IMR-90 (cell line): ENCODE results near the gene PEX26. TPM values are rescaled to one million over a fixed set of nuclear protein-coding genes. Genes with fewer than 3 reads are reported as not detected.

ENCODE experiments used
- ATAC-seq: fragments of 200-7000 bp; cut with Tn5 transposase; 2 replicates; pipeline ENCODE4 v1.9.1; 2020; ENCODE audit warnings: low read depth, mild to moderate bottlenecking, moderate library complexity
- BruUV-seq: library from RNA; stranded (reverse); fragments of 400-500 nt; replicated peaks from 2 replicates; lab custom pipeline; 2021; lab: Mats Ljungman, UMichigan
- CTCF ChIA-PET: fragments of 300-600 bp; formaldehyde crosslinking; extraction: SDS; loops from one replicate; lab custom pipeline; 2021; ENCODE audit warnings: antibody characterized with exemption; lab: Yijun Ruan, JAX
- POLR2A ChIA-PET: fragments of 300-600 bp; sonication (Branson Sonifier 250); formaldehyde crosslinking; loops from one replicate; lab custom pipeline; 2022; ENCODE audit warnings: antibody characterized with exemption; ENCODE audit not compliant: unreplicated experiment; lab: Charles Lee
- DNase-seq: peaks from one replicate; pipeline ENCODE4 v3.0.0; 2013
- H2AFZ ChIP-seq: replicated peaks from 2 replicates; pipeline ENCODE3; 2013; ENCODE audit warnings: low read length, mild to moderate bottlenecking; ENCODE audit not compliant: poor library complexity
- H2AK5ac ChIP-seq: 2 replicates; pipeline ENCODE4 v1.6.1; 2013; ENCODE audit warnings: low read depth, low read length, inconsistent platforms
- H2AK9ac ChIP-seq: replicated peaks from 2 replicates; pipeline ENCODE3; 2013; ENCODE audit warnings: mild to moderate bottlenecking, low read depth, low read length, moderate library complexity; ENCODE audit not compliant: poor library complexity
- H2BK120ac ChIP-seq: 2 replicates; pipeline ENCODE4 v1.6.1; 2013; ENCODE audit warnings: low read depth, low read length, inconsistent platforms
- H2BK15ac ChIP-seq: 3 replicates; pipeline ENCODE4 v1.6.1; 2013; ENCODE audit warnings: low read depth, low read length, inconsistent platforms
- H2BK20ac ChIP-seq: 2 replicates; pipeline ENCODE4 v1.6.1; 2013; ENCODE audit warnings: low read depth, mild to moderate bottlenecking, inconsistent platforms, low read length, moderate library complexity
- H2BK5ac ChIP-seq: 2 replicates; pipeline ENCODE4 v1.6.1; 2013; ENCODE audit warnings: mild to moderate bottlenecking, low read depth, low read length, inconsistent platforms; ENCODE audit not compliant: poor library complexity, severe bottlenecking
- H3K14ac ChIP-seq: replicated peaks from 2 replicates; pipeline ENCODE4 v1.6.1; 2013; ENCODE audit warnings: low read depth, low read length, inconsistent platforms
- H3K18ac ChIP-seq: 2 replicates; pipeline ENCODE4 v1.6.1; 2013; ENCODE audit warnings: low read depth, low read length, control low read depth
- H3K23ac ChIP-seq: 2 replicates; pipeline ENCODE4 v1.6.1; 2013; ENCODE audit warnings: low read depth, low read length, inconsistent platforms
- H3K27ac ChIP-seq: 2 replicates; pipeline ENCODE4 v1.5.1; 2013; ENCODE audit warnings: mild to moderate bottlenecking, control low read depth, low read length; ENCODE audit not compliant: insufficient read depth
- H3K27me3 ChIP-seq: 2 replicates; pipeline ENCODE4 v1.6.1; 2013; ENCODE audit warnings: low read length; ENCODE audit not compliant: control insufficient read depth, insufficient read depth
- H3K36me3 ChIP-seq: 2 replicates; pipeline ENCODE4 v1.6.1; 2013; ENCODE audit warnings: low read length, mixed read lengths; ENCODE audit not compliant: control insufficient read depth, insufficient read depth
- H3K4ac ChIP-seq: 2 replicates; pipeline ENCODE4 v1.6.1; 2013; ENCODE audit warnings: low read depth, low read length, inconsistent platforms
- H3K4me1 ChIP-seq: 2 replicates; pipeline ENCODE4 v1.6.1; 2013; ENCODE audit warnings: low read length, mixed read lengths; ENCODE audit not compliant: control insufficient read depth, insufficient read depth
- H3K4me2 ChIP-seq: 2 replicates; pipeline ENCODE4 v1.6.1; 2013; ENCODE audit warnings: low read depth, mild to moderate bottlenecking, control low read depth, low read length, moderate library complexity
- H3K4me3 ChIP-seq: 2 replicates; pipeline ENCODE4 v1.5.1; 2013; ENCODE audit warnings: low read depth, mild to moderate bottlenecking, control low read depth, low read length, moderate library complexity; ENCODE audit not compliant: insufficient read depth
- H3K56ac ChIP-seq: 2 replicates; pipeline ENCODE4 v1.6.1; 2013; ENCODE audit warnings: low read length, inconsistent platforms; ENCODE audit not compliant: insufficient read depth; ENCODE audit errors: extremely low read depth
- H3K79me1 ChIP-seq, 2 experiments: 2 replicates each; pipeline ENCODE4 v1.6.1; 2013; ENCODE audit warnings: low read length in 2 of 2, inconsistent platforms in 1 of 2, low read depth in 1 of 2
- H3K9ac ChIP-seq: 2 replicates; pipeline ENCODE4 v1.6.1; 2013; ENCODE audit warnings: low read depth, low read length, control low read depth
- H3K9me1 ChIP-seq: 2 replicates; pipeline ENCODE4 v1.6.1; 2013; ENCODE audit warnings: low read length, inconsistent platforms; ENCODE audit not compliant: insufficient read depth
- H3K9me3 ChIP-seq: 2 replicates; pipeline ENCODE4 v1.6.1; 2013; ENCODE audit warnings: low read length; ENCODE audit not compliant: control insufficient read depth, insufficient read depth
- H4K20me1 ChIP-seq: 2 replicates; pipeline ENCODE4 v1.6.1; 2013; ENCODE audit warnings: low read length, inconsistent platforms; ENCODE audit not compliant: insufficient read depth
- H4K5ac ChIP-seq: 2 replicates; pipeline ENCODE4 v1.6.1; 2013; ENCODE audit warnings: mild to moderate bottlenecking, low read depth, low read length, control low read depth
- H4K8ac ChIP-seq, 2 experiments: 2 replicates each; pipeline ENCODE4 v1.6.1; 2013; ENCODE audit warnings: low read depth in 2 of 2, low read length in 2 of 2, control low read depth in 1 of 2, inconsistent platforms in 1 of 2
- H4K91ac ChIP-seq: 2 replicates; pipeline ENCODE4 v1.6.1; 2013; ENCODE audit warnings: low read depth, low read length, inconsistent platforms; ENCODE audit not compliant: insufficient read depth
- BHLHE40 ChIP-seq: fragments of 150-350 bp; IDR thresholded peaks from 2 replicates; pipeline ENCODE4 v1.6.1; 2016; ENCODE audit warnings: mild to moderate bottlenecking, low read depth, low read length
- CEBPB ChIP-seq: IDR thresholded peaks from 2 replicates; pipeline ENCODE4 v1.6.1; 2012; ENCODE audit warnings: low read depth, low read length, improper control_type of control experiment
- CHD1 ChIP-seq: IDR thresholded peaks from 2 replicates; pipeline ENCODE4 v1.6.1; 2012; ENCODE audit warnings: low read depth, low read length, improper control_type of control experiment
- FOS ChIP-seq: fragments of 150-350 bp; IDR thresholded peaks from 2 replicates; pipeline ENCODE4 v1.6.1; 2016; ENCODE audit warnings: low read depth, low read length
- MAFK ChIP-seq: IDR thresholded peaks from 2 replicates; pipeline ENCODE4 v1.6.1; 2012; ENCODE audit warnings: low read depth, low read length, improper control_type of control experiment
- MAZ ChIP-seq: IDR thresholded peaks from 2 replicates; pipeline ENCODE4 v1.6.1; 2012; ENCODE audit warnings: low read depth, mild to moderate bottlenecking, low read length, improper control_type of control experiment, moderate library complexity, borderline replicate concordance
- MXI1 ChIP-seq: IDR thresholded peaks from 2 replicates; pipeline ENCODE4 v1.6.1; 2012; ENCODE audit warnings: low read depth, mild to moderate bottlenecking, low read length, moderate library complexity, borderline replicate concordance
- NFE2L2 ChIP-seq: fragments of 150-350 bp; IDR thresholded peaks from 2 replicates; pipeline ENCODE4 v1.6.1; 2016; ENCODE audit warnings: low read depth, mild to moderate bottlenecking, low read length
- POLR2A ChIP-seq: IDR thresholded peaks from 2 replicates; pipeline ENCODE4 v1.6.1; 2012; ENCODE audit warnings: mild to moderate bottlenecking, low read depth, low read length
- RAD21 ChIP-seq: IDR thresholded peaks from 2 replicates; pipeline ENCODE4 v1.6.1; 2012; ENCODE audit warnings: low read length, improper control_type of control experiment
- RCOR1 ChIP-seq: IDR thresholded peaks from 2 replicates; pipeline ENCODE4 v1.6.1; 2012; ENCODE audit warnings: mild to moderate bottlenecking, low read length, improper control_type of control experiment; ENCODE audit not compliant: insufficient replicate concordance
- RFX5 ChIP-seq: IDR thresholded peaks from 2 replicates; pipeline ENCODE4 v1.8.0; 2012; ENCODE audit warnings: low read depth, mild to moderate bottlenecking, low read length, moderate library complexity
- SMC3 ChIP-seq: fragments of 150-350 bp; IDR thresholded peaks from 2 replicates; pipeline ENCODE4 v1.6.1; 2016; ENCODE audit warnings: low read depth, mild to moderate bottlenecking, antibody characterized with exemption, low read length, moderate library complexity
- WGBS, 2 experiments: methylation state at CpG; one replicate each; pipeline versions ENCODE4 v1.1.5 to v1.1.7; 2013; ENCODE audit warnings: missing lambda C conversion rate in 2 of 2; ENCODE audit not compliant: insufficient read length in 1 of 2; ENCODE audit errors: extremely low coverage in 2 of 2; 5-methylcytosine and 5-hydroxymethylcytosine counted together
- dilution Hi-C: fragments of 300-500 bp; cut with HindIII; formaldehyde crosslinking; loops from one replicate; pipeline ENCODE4 v1.14.3; 2018; ENCODE audit warnings: low sequenced_read_pairs; ENCODE audit not compliant: unreplicated experiment
- in situ Hi-C: fragments of 300-500 bp; cut with MboI; formaldehyde crosslinking; loops from 3 replicates; pipeline ENCODE4 v1.14.3; 2019; ENCODE audit warnings: low sequenced_read_pairs, inconsistent platforms, mixed read lengths
- intact Hi-C: fragments of 100-400 bp; cut with micrococcal nuclease; formaldehyde crosslinking; loops from 2 replicates; pipeline ENCODE4 v1.10.0; 2022
- polyA plus RNA-seq, 3 experiments: library from polyadenylated mRNA; depleted of rRNA; stranded (reverse); fragments of >200 nt; gene quantifications; 2 replicates each; pipeline ENCODE4 v1.2.3, GENCODE V29; 2012; ENCODE audit warnings: low replicate concordance in 1 of 3
- total RNA-seq: library from RNA; depleted of rRNA; stranded (reverse); fragments of >200 nt; gene quantifications from 2 replicates; pipeline ENCODE4 v1.2.3, GENCODE V29; 2012
- TF ChIP-seq, protein P1 (sequence below): fragments of 150-350 bp; IDR thresholded peaks from 2 replicates; pipeline ENCODE4 v1.6.1; 2016; ENCODE audit warnings: low read depth, mild to moderate bottlenecking, low read length, moderate library complexity, borderline replicate concordance
- TF ChIP-seq, protein P2 (sequence below): conservative IDR thresholded peaks from 2 replicates; pipeline ENCODE4 v1.5.1; 2012; ENCODE audit warnings: mild to moderate bottlenecking, low read depth, low read length, improper control_type of control experiment

PEX26 gene
- total and polyA plus RNA-seq, 2 of the 4 experiments (the other 2 are of a cell fraction), result 12.2 to 18.5 TPM

DNA sequence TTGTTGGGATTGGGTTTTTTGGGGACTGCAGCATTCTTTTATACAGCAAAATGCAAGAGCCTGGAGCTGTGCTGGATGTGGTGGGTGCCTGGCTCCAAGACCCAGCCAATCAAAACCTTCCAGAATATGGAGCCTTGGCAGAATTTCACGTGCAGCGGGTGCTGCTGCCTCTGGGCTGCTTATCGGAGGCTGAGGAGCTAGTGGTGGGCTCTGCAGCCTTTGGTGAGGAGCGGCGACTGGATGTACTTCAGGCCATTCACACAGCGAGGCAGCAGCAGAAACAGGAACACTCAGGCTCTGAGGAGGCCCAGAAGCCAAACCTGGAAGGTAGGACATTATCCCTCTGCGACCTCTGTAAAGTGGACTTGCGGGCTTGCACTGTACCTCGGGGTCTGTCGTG is 5.6 kb downstream of the PEX26 start:
- no peaks in the 10 kb centered on the region for H3K4me1 ChIP-seq
- H3K36me3 ChIP-seq, result peaks cover 40% of the 10 kb centered on the region
- H4K91ac ChIP-seq, result no peak overlapping the region
- no peak overlapping the region for H2BK15ac ChIP-seq
- H3K18ac ChIP-seq, result no peak overlapping the region
- ATAC-seq, result no peak
- H4K5ac ChIP-seq, result no peak overlapping the region
- no peak overlapping the region for H2AFZ ChIP-seq
- in situ Hi-C loops (no loop called here), intact Hi-C loops (no loop called here), dilution Hi-C loops (no loop called here)
- TF ChIP-seq, protein P1, sequence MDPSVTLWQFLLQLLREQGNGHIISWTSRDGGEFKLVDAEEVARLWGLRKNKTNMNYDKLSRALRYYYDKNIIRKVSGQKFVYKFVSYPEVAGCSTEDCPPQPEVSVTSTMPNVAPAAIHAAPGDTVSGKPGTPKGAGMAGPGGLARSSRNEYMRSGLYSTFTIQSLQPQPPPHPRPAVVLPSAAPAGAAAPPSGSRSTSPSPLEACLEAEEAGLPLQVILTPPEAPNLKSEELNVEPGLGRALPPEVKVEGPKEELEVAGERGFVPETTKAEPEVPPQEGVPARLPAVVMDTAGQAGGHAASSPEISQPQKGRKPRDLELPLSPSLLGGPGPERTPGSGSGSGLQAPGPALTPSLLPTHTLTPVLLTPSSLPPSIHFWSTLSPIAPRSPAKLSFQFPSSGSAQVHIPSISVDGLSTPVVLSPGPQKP, result no peak
- TF ChIP-seq NFE2L2 (no peak), POLR2A (no peak), CEBPB (no peak), RFX5 (no peak), RCOR1 (no peak), SMC3 (no peak), MXI1 (no peak), MAFK (no peak), BHLHE40 (no peak), CHD1 (no peak), RAD21 (no peak), FOS (no peak), MAZ (no peak)
- TF ChIP-seq, protein P2, sequence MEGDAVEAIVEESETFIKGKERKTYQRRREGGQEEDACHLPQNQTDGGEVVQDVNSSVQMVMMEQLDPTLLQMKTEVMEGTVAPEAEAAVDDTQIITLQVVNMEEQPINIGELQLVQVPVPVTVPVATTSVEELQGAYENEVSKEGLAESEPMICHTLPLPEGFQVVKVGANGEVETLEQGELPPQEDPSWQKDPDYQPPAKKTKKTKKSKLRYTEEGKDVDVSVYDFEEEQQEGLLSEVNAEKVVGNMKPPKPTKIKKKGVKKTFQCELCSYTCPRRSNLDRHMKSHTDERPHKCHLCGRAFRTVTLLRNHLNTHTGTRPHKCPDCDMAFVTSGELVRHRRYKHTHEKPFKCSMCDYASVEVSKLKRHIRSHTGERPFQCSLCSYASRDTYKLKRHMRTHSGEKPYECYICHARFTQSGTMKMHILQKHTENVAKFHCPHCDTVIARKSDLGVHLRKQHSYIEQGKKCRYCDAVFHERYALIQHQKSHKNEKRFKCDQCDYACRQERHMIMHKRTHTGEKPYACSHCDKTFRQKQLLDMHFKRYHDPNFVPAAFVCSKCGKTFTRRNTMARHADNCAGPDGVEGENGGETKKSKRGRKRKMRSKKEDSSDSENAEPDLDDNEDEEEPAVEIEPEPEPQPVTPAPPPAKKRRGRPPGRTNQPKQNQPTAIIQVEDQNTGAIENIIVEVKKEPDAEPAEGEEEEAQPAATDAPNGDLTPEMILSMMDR, result no peak
- no peak overlapping the region for H4K8ac ChIP-seq
- WGBS, 2 experiments, result 88% methylated on average over 5 of the region's 10 CpGs; no CpG with 5 or more reads in 1 of the 2 experiments
- no peak overlapping the region for H2BK5ac ChIP-seq
- CTCF ChIA-PET, result no interaction called here
- no peak overlapping the region for H3K4me2 ChIP-seq
- H4K20me1 ChIP-seq, result no peaks in the 10 kb centered on the region
- H2BK120ac ChIP-seq, result no peak overlapping the region
- H3K23ac ChIP-seq, result no peak overlapping the region
- H3K4ac ChIP-seq, result no peak overlapping the region
- H3K27ac ChIP-seq, result no peak overlapping the region
- H2AK5ac ChIP-seq, result no peak overlapping the region
- BruUV-seq, result no TSS peak
- H3K14ac ChIP-seq, result no peak overlapping the region
- H2AK9ac ChIP-seq, result no peak overlapping the region
- H3K9ac ChIP-seq, result no peak overlapping the region
- H3K79me1 ChIP-seq, result peaks cover 27 to 37% of the 10 kb centered on the region in 2 experiments; a peak in 3 of 4 replicates
- H3K56ac ChIP-seq, result no peak overlapping the region
- H3K9me3 ChIP-seq, result no peaks in the 10 kb centered on the region
- POLR2A ChIA-PET, result no interaction called here
- no peak for DNase-seq
- no peaks in the 10 kb centered on the region for H3K27me3 ChIP-seq
- H2BK20ac ChIP-seq, result no peak overlapping the region
- H3K9me1 ChIP-seq, result 0 out of 2 replicates have a peak, but pooled peaks cover 4% of the 10 kb centered on the region
- no peak overlapping the region for H3K4me3 ChIP-seq
